Esophagus (tissue), 2 donors: Measurements from ENCODE around the gene MYOCD. TPM values are rescaled to one million over a fixed set of nuclear protein-coding genes. Genes with fewer than 3 reads are reported as not detected.
A peak's percentile ranks its signal among the peaks of the same experiment; 100 is the strongest.

Experiments used
- H3K27ac ChIP-seq, 2 donors: one replicate each; pipeline ENCODE4 v1.5.1; 2013; ENCODE audit warnings: low read depth in 2 of 2, mild to moderate bottlenecking in 2 of 2, inconsistent platforms in 1 of 2, low read length in 1 of 2, moderate library complexity in 1 of 2
- H3K27me3 ChIP-seq, 2 donors: one replicate each; pipeline ENCODE4 v1.6.1; 2013; ENCODE audit warnings: low read length in 2 of 2, control low read depth in 1 of 2, mild to moderate bottlenecking in 1 of 2; ENCODE audit not compliant: insufficient read depth in 2 of 2, control insufficient read depth in 1 of 2
- H3K36me3 ChIP-seq, 2 donors: one replicate each; pipeline ENCODE4 v1.6.1; 2013; ENCODE audit warnings: low read length in 1 of 2; ENCODE audit not compliant: control insufficient read depth in 2 of 2, insufficient read depth in 2 of 2
- H3K4me1 ChIP-seq, 2 donors: one replicate each; pipeline ENCODE4 v1.6.1; 2013; ENCODE audit warnings: low read length in 1 of 2; ENCODE audit not compliant: control insufficient read depth in 2 of 2, insufficient read depth in 2 of 2
- H3K4me3 ChIP-seq, 2 donors: one replicate each; pipeline ENCODE4 v1.5.1; 2013; ENCODE audit warnings: low read length in 2 of 2, mild to moderate bottlenecking in 2 of 2, low read depth in 1 of 2, moderate library complexity in 1 of 2
- H3K9me3 ChIP-seq, 2 donors: one replicate each; pipeline ENCODE4 v1.6.1; 2013; ENCODE audit warnings: mild to moderate bottlenecking in 2 of 2, low read depth in 1 of 2, low read length in 1 of 2, moderate library complexity in 1 of 2; ENCODE audit not compliant: control insufficient read depth in 2 of 2, insufficient read depth in 1 of 2
- WGBS, 2 donors: extraction: QIAGEN DNeasy Blood & Tissue Kit; methylation state at CpG; one replicate each; pipeline ENCODE4 v1.1.7; 2013; 5-methylcytosine and 5-hydroxymethylcytosine counted together
- polyA plus RNA-seq, 2 donors: library from polyadenylated mRNA; stranded (reverse); fragments of 200-250 nt; gene quantifications; one replicate each; pipeline ENCODE4 v1.2.3, GENCODE V29; 2013
- donor health status: healthy with polysubstance abuse.
- donor health status: Bipolar disorder and iron deficiency.

MYOCD gene
- polyA plus RNA-seq, 2 donors = 1.2 to 2.3 TPM

GRCh38 chr17:12759090-12759489 is 93.4 kb downstream of the MYOCD start:
- no peaks in the 10 kb centered on the region for H3K27me3 ChIP-seq
- no peaks in the 10 kb centered on the region for H3K4me1 ChIP-seq
- H3K4me3 ChIP-seq = no peak overlapping the region
- WGBS, 2 donors = 56 to 93% methylated on average over 2 of the region's 2 CpGs
- H3K27ac ChIP-seq = no peak overlapping the region
- no peaks in the 10 kb centered on the region for H3K9me3 ChIP-seq
- H3K36me3 ChIP-seq = no peaks in the 10 kb centered on the region

GRCh38 chr17:12765548-12765947 is 99.9 kb downstream of the MYOCD start:
- H3K9me3 ChIP-seq = no peaks in the 10 kb centered on the region
- WGBS, 2 donors = 33 to 44% methylated on average over 6 of the region's 6 CpGs
- no peaks in the 10 kb centered on the region for H3K36me3 ChIP-seq
- no peaks in the 10 kb centered on the region for H3K27me3 ChIP-seq
- no peak overlapping the region for H3K27ac ChIP-seq
- no peaks in the 10 kb centered on the region for H3K4me1 ChIP-seq
- H3K4me3 ChIP-seq = no peak overlapping the region

GRCh38 chr17:12768255-12768654 is 102.6 kb downstream of the MYOCD start:
- Histone ChIP-seq H3K9me3 (no peaks in the 10 kb centered on the region), H3K4me1 (no peaks in the 10 kb centered on the region), H3K27ac (no peak overlapping the region), H3K27me3 (no peaks in the 10 kb centered on the region), H3K4me3 (no peak overlapping the region), H3K36me3 (no peaks in the 10 kb centered on the region)
- WGBS, 2 donors = 62 to 67% methylated on average over 4 of the region's 4 CpGs

- no peaks in the 10 kb centered on the region for H3K27me3 ChIP-seq
- no peak overlapping the region for H3K27ac ChIP-seq
- H3K9me3 ChIP-seq = no peaks in the 10 kb centered on the region
- 95 to 99% methylated on average over 6 of the region's 6 CpGs for WGBS, 2 donors
- no peaks in the 10 kb centered on the region for H3K4me1 ChIP-seq
- H3K4me3 ChIP-seq = no peak overlapping the region
- H3K36me3 ChIP-seq = no peaks in the 10 kb centered on the region
Measured at GRCh38 chr17:12769981-12770380, 104.3 kb downstream of the MYOCD start.

GRCh38 chr17:12773153-12773552 is 107.5 kb downstream of the MYOCD start:
- H3K9me3 ChIP-seq = no peaks in the 10 kb centered on the region
- no peak overlapping the region for H3K27ac ChIP-seq
- WGBS, 2 donors = 69 to 75% methylated on average over 1 of the region's 1 CpG
- H3K36me3 ChIP-seq = no peaks in the 10 kb centered on the region
- no peaks in the 10 kb centered on the region for H3K27me3 ChIP-seq
- no peaks in the 10 kb centered on the region for H3K4me1 ChIP-seq
- no peak overlapping the region for H3K4me3 ChIP-seq

- WGBS, 2 donors = 0 to 1% methylated on average over 16 of the region's 16 CpGs
- Histone ChIP-seq H3K27me3 (no peaks in the 10 kb centered on the region), H3K4me1 (peaks cover 0 to 3% of the 10 kb centered on the region in 2 donors), H3K36me3 (no peaks in the 10 kb centered on the region), H3K9me3 (peaks cover 0 to 4% of the 10 kb centered on the region in 2 donors), H3K4me3 (peak overlapping the region; percentile 51 to 68), H3K27ac (no peak overlapping the region)
Measured at GRCh38 chr17:12789075-12789480, 123.4 kb downstream of the MYOCD start.

GRCh38 chr17:12789481-12790248 is 124.0 kb downstream of the MYOCD start, which contains the start of gene ARHGAP44:
TSS of gene ARHGAP44 (plus strand) at chr17:12789498. CDS start at chr17:12789839, 341 bp downstream.
- Histone ChIP-seq H3K4me3 (peak within 1 kb of the TSS; percentile 51 to 68), H3K27ac (peak within 1 kb of the TSS in 1 of 2 donors; percentile 56), H3K36me3 (no peaks in the 10 kb centered on the region), H3K4me1 (peaks cover 0 to 3% of the 10 kb centered on the region in 2 donors), H3K9me3 (peaks cover 0 to 4% of the 10 kb centered on the region in 2 donors), H3K27me3 (no peaks in the 10 kb centered on the region)
- 1% methylated on average over 55 to 86 of the region's 86 CpGs for WGBS, 2 donors

GRCh38 chr17:12790249-12791106 is 124.8 kb downstream of the MYOCD start:
- H3K36me3 ChIP-seq = no peaks in the 10 kb centered on the region
- no peak overlapping the region for H3K27ac ChIP-seq
- H3K4me3 ChIP-seq = peak overlapping the region; percentile 51 to 68
- no peaks in the 10 kb centered on the region for H3K27me3 ChIP-seq
- H3K9me3 ChIP-seq = peaks cover 0 to 4% of the 10 kb centered on the region in 2 donors
- H3K4me1 ChIP-seq = peaks cover 0 to 3% of the 10 kb centered on the region in 2 donors
- WGBS, 2 donors = 14 to 20% methylated on average over 27 of the region's 27 CpGs

- WGBS, 2 donors = 69 to 76% methylated on average over 6 of the region's 6 CpGs
- Histone ChIP-seq H3K27ac (no peak overlapping the region), H3K9me3 (peaks cover 0 to 2% of the 10 kb centered on the region in 2 donors), H3K27me3 (no peaks in the 10 kb centered on the region), H3K4me3 (no peak overlapping the region), H3K36me3 (no peaks in the 10 kb centered on the region), H3K4me1 (peaks cover 0 to under 1% of the 10 kb centered on the region in 2 donors)
Measured at GRCh38 chr17:12794919-12795532, 129.3 kb downstream of the MYOCD start.
